ENCODE measurements around the gene EARS2. TPM values are rescaled to one million over a fixed set of nuclear protein-coding genes. Genes with fewer than 3 reads are reported as not detected.

EARS2 gene
- total and polyA plus RNA-seq, 9 of the 15 experiments (the other 6 are each of a cell fraction or from before 2014, with no cell fraction given) = 17.6 to 58.6 (median 36.3) TPM

GRCh38 chr16:23498863-23499262 lies 58.3 kb downstream of the EARS2 start (continued):
- TF ChIP-seq SMAD4 (CRISPR knock-in tag; conservative IDR thresholded peaks at IDR 0.05) (no peak), ZNF584 (CRISPR knock-in tag; IDR thresholded peaks at IDR 0.05; ENCODE audit: low read depth) (no peak), CTCF (IDR thresholded peaks at IDR 0.05 in 2 of 3, conservative IDR thresholded peaks at IDR 0.05 in 1 of 3; ENCODE audit: insufficient read depth in 2 of 3, low read depth in 1 of 3, low read length in 3 of 3) (no peak), TCF3 (CRISPR knock-in tag; IDR thresholded peaks at IDR 0.05) (no peak), PTRF (tag; IDR thresholded peaks at IDR 0.05) (no peak), NFYB (IDR thresholded peaks at IDR 0.05; ENCODE audit: extremely low read depth, insufficient read length) (no peak), NCOA4 (IDR thresholded peaks at IDR 0.05; ENCODE audit: partially characterized antibody) (no peak), HDAC1 (IDR thresholded peaks at IDR 0.05) (no peak), IFI16 (CRISPR knock-in tag; IDR thresholded peaks at IDR 0.05) (no peak), ZNF655 (CRISPR knock-in tag; IDR thresholded peaks at IDR 0.05) (no peak), ARHGAP35 (IDR thresholded peaks at IDR 0.05; ENCODE audit: partially characterized antibody) (no peak), FOSL1 (tag; conservative IDR thresholded peaks at IDR 0.05) (no peak), GABPB1 (CRISPR knock-in tag; IDR thresholded peaks at IDR 0.05) (no peak), ZNF23 (CRISPR knock-in tag; IDR thresholded peaks at IDR 0.05) (no peak), HDAC2 (IDR thresholded peaks at IDR 0.05) (no peak)
